Measurements from ENCODE around the gene TBRG4.

Gene TBRG4

GRCh38 chr7:45075871-45076796, 35.4 kb downstream of the TBRG4 start:
- Histone ChIP-seq H3K9me3 (ENCODE audit: control insufficient read depth, low read length) (no peaks in the 10 kb centered on the region), H3K14ac (ENCODE audit: low read length in 2 of 2) (no peak overlapping the region), H2BK12ac (ENCODE audit: low read length in 2 of 2) (no peak overlapping the region), H3K4ac (ENCODE audit: low read depth in 1 of 2, low read length in 2 of 2) (no peak overlapping the region), H4K8ac (ENCODE audit: low read length) (no peak overlapping the region), H3K27ac (ENCODE audit: low read length, poor library complexity, severe bottlenecking) (no peak overlapping the region), H3K79me1 (replicated peaks; ENCODE audit: low read length, poor library complexity, severe bottlenecking) (peaks cover 24% of the 10 kb centered on the region), H3K23ac (ENCODE audit: low read length in 2 of 2) (no peak overlapping the region), H3K9ac (ENCODE audit: low read length) (no peak overlapping the region), H4K91ac (ENCODE audit: low read length) (no peak overlapping the region), H3K27me3 (ENCODE audit: control insufficient read depth in 1 of 2, insufficient read depth in 1 of 2, low read length in 2 of 2) (no peaks in the 10 kb centered on the region), H3K4me2 (ENCODE audit: low read length, poor library complexity, severe bottlenecking) (no peak overlapping the region), H2AK5ac (ENCODE audit: low read length, severe bottlenecking) (no peak overlapping the region), H3K36me3 (ENCODE audit: control insufficient read depth in 1 of 2, insufficient read depth in 2 of 2, low read depth in 1 of 2, low read length in 2 of 2) (peaks cover 70 to 77% of the 10 kb centered on the region in 2 experiments), H2BK120ac (ENCODE audit: low read depth, low read length) (no peak overlapping the region), H2BK5ac (ENCODE audit: low read depth, low read length, poor library complexity, severe bottlenecking) (no peak overlapping the region), H2AFZ (ENCODE audit: low read depth, low read length) (no peak overlapping the region), H2BK15ac (ENCODE audit: low read depth, poor library complexity, severe bottlenecking) (no peak overlapping the region), H3K4me1 (ENCODE audit: control insufficient read depth, insufficient read depth, low read depth, low read length) (peaks cover 5% of the 10 kb centered on the region), H3K4me3 (ENCODE audit: insufficient read depth in 1 of 2, low read depth in 1 of 2, low read length in 2 of 2) (no peak overlapping the region), H3K18ac (ENCODE audit: low read depth in 1 of 2, low read length in 2 of 2) (no peak overlapping the region)
- WGBS, result 97% methylated on average over 30 of the region's 35 CpGs
- no peak for DNase-seq

- H2BK5ac ChIP-seq (ENCODE audit: low read depth, low read length, poor library complexity, severe bottlenecking), result no peak overlapping the region
- no peak overlapping the region for H3K18ac ChIP-seq (ENCODE audit: low read depth in 1 of 2, low read length in 2 of 2)
- H3K27ac ChIP-seq (ENCODE audit: low read length, poor library complexity, severe bottlenecking), result no peak overlapping the region
- no peak overlapping the region for H3K14ac ChIP-seq (ENCODE audit: low read length in 2 of 2)
- H3K4me1 ChIP-seq (ENCODE audit: control insufficient read depth, insufficient read depth, low read depth, low read length), result peaks cover 5% of the 10 kb centered on the region
- no peak overlapping the region for H2BK12ac ChIP-seq (ENCODE audit: low read length in 2 of 2)
- no peak overlapping the region for H2AFZ ChIP-seq (ENCODE audit: low read depth, low read length)
- H3K9me3 ChIP-seq (ENCODE audit: control insufficient read depth, low read length), result no peaks in the 10 kb centered on the region
- 100% methylated on average over 1 of the region's 1 CpG for WGBS
- no peak for DNase-seq
- H3K4ac ChIP-seq (ENCODE audit: low read depth in 1 of 2, low read length in 2 of 2), result no peak overlapping the region
- H3K4me2 ChIP-seq (ENCODE audit: low read length, poor library complexity, severe bottlenecking), result no peak overlapping the region
- H3K79me1 ChIP-seq (replicated peaks; ENCODE audit: low read length, poor library complexity, severe bottlenecking), result peaks cover 27% of the 10 kb centered on the region
- H3K36me3 ChIP-seq (ENCODE audit: control insufficient read depth in 1 of 2, insufficient read depth in 2 of 2, low read depth in 1 of 2, low read length in 2 of 2), result peaks cover 76 to 79% of the 10 kb centered on the region in 2 experiments
- no peak overlapping the region for H3K9ac ChIP-seq (ENCODE audit: low read length)
- no peak overlapping the region for H2BK15ac ChIP-seq (ENCODE audit: low read depth, poor library complexity, severe bottlenecking)
- no peaks in the 10 kb centered on the region for H3K27me3 ChIP-seq (ENCODE audit: control insufficient read depth in 1 of 2, insufficient read depth in 1 of 2, low read length in 2 of 2)
- H3K23ac ChIP-seq (ENCODE audit: low read length in 2 of 2), result no peak overlapping the region
- H3K4me3 ChIP-seq (ENCODE audit: insufficient read depth in 1 of 2, low read depth in 1 of 2, low read length in 2 of 2), result no peak overlapping the region
- no peak overlapping the region for H4K8ac ChIP-seq (ENCODE audit: low read length)
- H2BK120ac ChIP-seq (ENCODE audit: low read depth, low read length), result no peak overlapping the region
- no peak overlapping the region for H4K91ac ChIP-seq (ENCODE audit: low read length)
- H2AK5ac ChIP-seq (ENCODE audit: low read length, severe bottlenecking), result no peak overlapping the region
Measured at GRCh38 chr7:45075355-45075644, 36.2 kb downstream of the TBRG4 start.

GRCh38 chr7:45074528-45075354, 36.8 kb downstream of the TBRG4 start:
- Histone ChIP-seq H2AFZ (ENCODE audit: low read depth, low read length) (no peak overlapping the region), H3K4me1 (ENCODE audit: control insufficient read depth, insufficient read depth, low read depth, low read length) (peaks cover 5% of the 10 kb centered on the region), H3K27ac (ENCODE audit: low read length, poor library complexity, severe bottlenecking) (no peak overlapping the region), H3K14ac (ENCODE audit: low read length in 2 of 2) (no peak overlapping the region), H4K91ac (ENCODE audit: low read length) (no peak overlapping the region), H3K4me2 (ENCODE audit: low read length, poor library complexity, severe bottlenecking) (no peak overlapping the region), H3K36me3 (ENCODE audit: control insufficient read depth in 1 of 2, insufficient read depth in 2 of 2, low read depth in 1 of 2, low read length in 2 of 2) (peaks cover 76 to 84% of the 10 kb centered on the region in 2 experiments), H3K23ac (ENCODE audit: low read length in 2 of 2) (no peak overlapping the region), H3K79me1 (replicated peaks; ENCODE audit: low read length, poor library complexity, severe bottlenecking) (peaks cover 33% of the 10 kb centered on the region), H3K27me3 (ENCODE audit: control insufficient read depth in 1 of 2, insufficient read depth in 1 of 2, low read length in 2 of 2) (no peaks in the 10 kb centered on the region), H2BK120ac (ENCODE audit: low read depth, low read length) (no peak overlapping the region), H3K4me3 (ENCODE audit: insufficient read depth in 1 of 2, low read depth in 1 of 2, low read length in 2 of 2) (no peak overlapping the region), H2BK15ac (ENCODE audit: low read depth, poor library complexity, severe bottlenecking) (no peak overlapping the region), H3K18ac (ENCODE audit: low read depth in 1 of 2, low read length in 2 of 2) (no peak overlapping the region), H4K8ac (ENCODE audit: low read length) (no peak overlapping the region), H3K9me3 (ENCODE audit: control insufficient read depth, low read length) (no peaks in the 10 kb centered on the region), H2BK5ac (ENCODE audit: low read depth, low read length, poor library complexity, severe bottlenecking) (no peak overlapping the region), H3K4ac (ENCODE audit: low read depth in 1 of 2, low read length in 2 of 2) (no peak overlapping the region), H2BK12ac (ENCODE audit: low read length in 2 of 2) (no peak overlapping the region), H3K9ac (ENCODE audit: low read length) (no peak overlapping the region), H2AK5ac (ENCODE audit: low read length, severe bottlenecking) (no peak overlapping the region)
- no peak for DNase-seq
- WGBS, result 96% methylated on average over 16 of the region's 16 CpGs
